HG02610 (cell line): ENCODE data around the gene SLC2A14.
"Not testable (repeated sequence)": the region's sequence is repeated elsewhere in the genome, so short reads cannot be mapped to it uniquely, and the experiment has no call there.

Experiments used
- ATAC-seq: cut with Tn5 transposase; IDR thresholded peaks from one replicate; pipeline ENCODE4 v1.9.1; 2021; ENCODE audit warnings: mild to moderate bottlenecking, moderate library complexity; ENCODE audit not compliant: unreplicated experiment

Gene SLC2A14

DNA sequence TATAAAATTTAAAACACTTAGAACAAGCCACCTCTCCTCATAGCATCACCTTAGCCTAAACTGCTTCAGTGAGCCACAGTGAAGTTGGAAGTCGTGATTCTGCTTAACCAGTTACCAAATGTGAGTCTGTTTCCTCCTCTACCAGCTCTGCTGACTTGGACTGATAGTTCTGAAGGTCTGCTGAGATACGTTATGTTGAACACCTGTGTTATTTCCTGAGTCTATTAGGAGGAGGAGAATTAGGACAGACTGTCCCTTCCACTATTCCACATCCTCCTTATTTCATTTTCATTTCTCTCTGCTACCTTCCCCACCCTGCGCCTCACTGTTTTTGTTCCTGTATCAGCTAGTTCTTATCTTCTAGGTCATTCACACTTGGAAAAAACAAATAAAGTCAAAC lies 2.4 kb downstream of the SLC2A14 start:
- ATAC-seq: no peak

- ATAC-seq: no peak
These were observed 3.6 kb downstream of the SLC2A14 start for GRCh38 chr12:7869137-7869536.

DNA sequence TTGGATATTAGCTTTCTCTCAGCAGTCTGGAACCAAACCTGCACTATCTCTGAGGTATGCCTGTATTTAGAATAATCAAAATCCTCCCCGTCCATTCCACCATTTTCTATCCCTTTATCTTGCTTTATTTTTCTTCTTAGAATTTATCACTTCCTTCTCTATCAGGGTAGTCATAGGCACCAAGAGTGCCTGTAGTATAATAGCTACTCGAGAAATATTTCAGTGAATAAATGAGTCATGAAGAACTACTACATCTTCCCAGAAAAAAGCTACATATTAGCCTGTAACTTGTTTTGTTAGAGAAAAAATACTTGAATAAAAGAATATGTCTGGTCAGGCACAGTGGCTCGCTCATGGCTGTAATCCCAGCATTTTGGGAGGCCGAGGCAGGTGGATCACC lies 4.3 kb downstream of the SLC2A14 start:
- no peak for ATAC-seq

- ATAC-seq: no peak
These were observed 8.0 kb downstream of the SLC2A14 start for GRCh38 chr12:7864601-7865150.

- ATAC-seq: not testable (repeated sequence)
These were observed 9.8 kb downstream of the SLC2A14 start for GRCh38 chr12:7862814-7863348.

GRCh38 chr12:7862301-7862700 lies 10.4 kb downstream of the SLC2A14 start:
- ATAC-seq: not testable (repeated sequence)

- ATAC-seq: no peak
These were observed 13.2 kb downstream of the SLC2A14 start for GRCh38 chr12:7859552-7859951.

GRCh38 chr12:7857971-7858370 lies 14.7 kb downstream of the SLC2A14 start:
- ATAC-seq: no peak

DNA sequence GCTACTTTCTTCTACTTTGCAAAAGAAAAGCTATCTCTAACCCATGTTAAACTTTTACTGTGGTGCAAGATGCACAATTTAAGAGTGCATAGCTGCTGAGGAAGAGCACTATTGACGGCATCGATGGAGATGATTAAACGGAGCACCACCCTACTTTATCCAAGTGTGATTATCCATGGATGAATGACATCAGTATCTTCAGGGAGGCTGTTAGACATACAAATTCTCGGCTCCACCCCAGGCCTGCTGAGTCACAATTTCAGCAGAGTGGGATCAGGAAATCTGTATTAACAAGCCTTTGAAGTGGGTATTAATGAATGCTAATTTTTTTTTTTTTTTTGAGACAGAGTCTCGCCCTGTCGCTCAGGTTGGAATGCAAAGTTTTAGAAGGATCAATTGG lies 16.2 kb downstream of the SLC2A14 start:
- ATAC-seq: no peak

DNA sequence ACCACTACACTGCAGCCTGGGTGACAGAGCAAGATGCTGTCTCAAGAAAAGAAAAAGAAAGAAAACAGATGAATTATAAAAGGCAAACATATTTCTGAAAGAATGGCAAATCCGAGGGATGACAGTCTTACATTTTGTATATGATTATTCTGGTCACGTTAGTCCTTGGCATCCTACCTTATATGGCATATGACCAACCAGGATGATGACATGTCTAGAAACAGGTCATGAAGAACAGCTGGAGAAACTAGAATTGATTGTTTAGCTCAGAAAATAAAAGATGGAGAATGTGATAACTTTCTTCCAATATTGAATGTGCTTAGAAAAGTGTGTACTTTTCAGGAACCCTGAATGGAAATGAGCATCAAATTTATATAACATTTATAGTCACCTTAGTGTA lies 19.2 kb downstream of the SLC2A14 start:
- ATAC-seq: no peak

- ATAC-seq: not testable (repeated sequence)
These were observed 21.1 kb downstream of the SLC2A14 start for GRCh38 chr12:7851622-7852081.

DNA sequence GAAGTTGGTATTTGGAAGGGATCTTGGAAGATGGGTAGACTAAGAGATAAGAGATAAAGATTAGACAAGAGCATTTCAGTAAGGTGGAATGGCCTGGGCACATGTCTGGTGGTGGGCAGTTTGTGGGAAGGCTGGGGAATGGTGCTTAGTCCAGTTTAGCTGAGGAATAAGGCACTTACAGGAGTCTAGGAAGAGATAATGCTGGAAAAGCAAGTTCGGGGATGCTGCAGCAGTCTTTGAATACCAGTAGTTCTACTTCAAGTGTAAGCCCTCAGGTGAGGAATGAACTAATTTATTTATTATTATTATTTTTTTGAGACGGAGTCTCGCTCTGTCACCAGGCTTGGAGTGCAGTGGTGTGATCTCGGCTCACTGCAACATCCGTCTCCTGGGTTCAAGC lies 22.6 kb downstream of the SLC2A14 start:
- not testable (repeated sequence) for ATAC-seq

DNA sequence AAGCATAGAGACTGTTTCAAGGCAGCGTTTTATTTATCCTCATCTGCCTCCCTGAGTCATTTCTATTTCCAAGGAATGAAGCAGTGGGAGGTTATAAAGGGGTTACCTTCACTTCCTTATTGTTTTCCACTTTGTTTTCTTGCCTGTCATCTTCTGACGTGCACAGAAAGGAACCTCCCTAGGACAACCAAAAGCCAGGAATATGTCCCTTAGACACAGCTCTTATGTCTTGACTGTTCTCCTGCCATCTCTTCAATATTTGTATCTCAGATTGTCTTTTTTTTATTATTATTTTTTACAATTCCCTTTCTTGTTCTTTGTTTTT lies 24.7 kb downstream of the SLC2A14 start:
- not testable (repeated sequence) for ATAC-seq

- ATAC-seq: not testable (repeated sequence)
These were observed 25.3 kb downstream of the SLC2A14 start for GRCh38 chr12:7847226-7848097.

GRCh38 chr12:7844116-7844515 lies 28.6 kb downstream of the SLC2A14 start:
- ATAC-seq: no peak

- ATAC-seq: not testable (repeated sequence)
These were observed 29.1 kb downstream of the SLC2A14 start for GRCh38 chr12:7843583-7843982.

GRCh38 chr12:7843149-7843548 lies 29.6 kb downstream of the SLC2A14 start:
- ATAC-seq: not testable (repeated sequence)

GRCh38 chr12:7842444-7842843 lies 30.3 kb downstream of the SLC2A14 start:
- not testable (repeated sequence) for ATAC-seq

- ATAC-seq: not testable (repeated sequence)
These were observed 32.9 kb downstream of the SLC2A14 start for GRCh38 chr12:7839848-7840247.

DNA sequence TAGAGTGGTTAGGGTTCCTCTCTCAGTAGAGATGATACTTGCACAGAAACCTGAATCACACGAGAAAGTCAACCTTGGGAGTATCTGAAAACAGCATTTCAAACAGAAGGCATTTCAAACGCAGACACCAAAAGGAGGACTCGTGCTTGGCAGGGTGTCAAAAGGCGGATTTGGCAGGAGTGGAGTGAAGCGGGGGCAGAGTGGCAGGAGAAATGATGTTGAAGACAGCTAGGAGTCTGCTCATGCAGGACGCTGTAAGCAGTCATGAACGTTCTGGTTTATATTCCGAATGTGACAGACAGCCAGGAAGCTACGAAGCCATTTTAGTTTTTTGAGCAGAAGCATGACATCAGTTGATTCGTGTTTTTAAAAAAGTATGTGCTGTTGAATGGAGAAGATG lies 33.5 kb downstream of the SLC2A14 start:
- not testable (repeated sequence) for ATAC-seq

GRCh38 chr12:7837366-7837765 lies 35.3 kb downstream of the SLC2A14 start:
- no peak for ATAC-seq

GRCh38 chr12:7835766-7836165 lies 36.9 kb downstream of the SLC2A14 start:
- no peak for ATAC-seq
